Nephron progenitor cell (in vitro differentiated cells): Measurements from ENCODE around the gene PPFIBP2.

Experiments
- DNase-seq: peaks from one replicate; pipeline ENCODE4 v3.0.0; 2021
- H3K27ac Mint-ChIP-seq: 2 replicates; pipeline ENCODE4 v1.8.0; 2021; ENCODE audit warnings: mild to moderate bottlenecking, moderate library complexity, mixed read lengths
- H3K27me3 Mint-ChIP-seq: 2 replicates; pipeline ENCODE4 v1.8.0; 2021; ENCODE audit warnings: mild to moderate bottlenecking, low read depth, mixed read lengths; ENCODE audit not compliant: poor library complexity
- H3K36me3 Mint-ChIP-seq: 2 replicates; pipeline ENCODE4 v1.8.0; 2021; ENCODE audit warnings: low read depth, mixed read lengths
- H3K4me1 Mint-ChIP-seq: 2 replicates; pipeline ENCODE4 v1.8.0; 2021; ENCODE audit warnings: mixed read lengths
- H3K4me3 Mint-ChIP-seq: 2 replicates; pipeline ENCODE4 v1.8.0; 2021; ENCODE audit warnings: mild to moderate bottlenecking, moderate library complexity, mixed read lengths
- H3K9me3 Mint-ChIP-seq: 2 replicates; pipeline ENCODE4 v1.8.0; 2021; ENCODE audit warnings: mild to moderate bottlenecking, moderate library complexity, mixed read lengths
- TF ChIP-seq, protein P1 (sequence below): fragments of 200-600 bp; sonication (generic); IDR thresholded peaks from 2 replicates; pipeline ENCODE4 v1.5.0; 2021; ENCODE audit warnings: antibody characterized with exemption

PPFIBP2 gene

DNA sequence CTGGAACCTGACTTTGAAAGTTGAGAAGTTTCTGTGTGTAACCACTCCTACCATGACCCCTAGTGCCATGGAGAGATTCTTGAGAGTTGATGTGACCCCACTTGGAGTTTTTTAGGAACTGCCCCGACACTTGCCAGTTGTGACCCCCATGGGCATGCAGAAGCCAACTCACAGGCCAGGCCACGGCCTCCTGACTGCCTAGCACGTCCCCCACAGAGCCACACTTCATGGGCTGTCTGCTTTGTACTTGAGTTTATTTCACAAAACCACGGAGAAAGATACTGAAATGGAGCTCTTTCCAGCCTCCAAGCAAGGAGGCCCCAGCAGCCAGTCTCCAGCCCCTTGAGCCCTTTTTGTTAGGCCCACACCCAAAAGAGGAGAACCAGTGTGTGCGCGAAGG is 151.1 kb downstream of the PPFIBP2 start:
- DNase-seq, result no peak
- TF ChIP-seq, protein P1, sequence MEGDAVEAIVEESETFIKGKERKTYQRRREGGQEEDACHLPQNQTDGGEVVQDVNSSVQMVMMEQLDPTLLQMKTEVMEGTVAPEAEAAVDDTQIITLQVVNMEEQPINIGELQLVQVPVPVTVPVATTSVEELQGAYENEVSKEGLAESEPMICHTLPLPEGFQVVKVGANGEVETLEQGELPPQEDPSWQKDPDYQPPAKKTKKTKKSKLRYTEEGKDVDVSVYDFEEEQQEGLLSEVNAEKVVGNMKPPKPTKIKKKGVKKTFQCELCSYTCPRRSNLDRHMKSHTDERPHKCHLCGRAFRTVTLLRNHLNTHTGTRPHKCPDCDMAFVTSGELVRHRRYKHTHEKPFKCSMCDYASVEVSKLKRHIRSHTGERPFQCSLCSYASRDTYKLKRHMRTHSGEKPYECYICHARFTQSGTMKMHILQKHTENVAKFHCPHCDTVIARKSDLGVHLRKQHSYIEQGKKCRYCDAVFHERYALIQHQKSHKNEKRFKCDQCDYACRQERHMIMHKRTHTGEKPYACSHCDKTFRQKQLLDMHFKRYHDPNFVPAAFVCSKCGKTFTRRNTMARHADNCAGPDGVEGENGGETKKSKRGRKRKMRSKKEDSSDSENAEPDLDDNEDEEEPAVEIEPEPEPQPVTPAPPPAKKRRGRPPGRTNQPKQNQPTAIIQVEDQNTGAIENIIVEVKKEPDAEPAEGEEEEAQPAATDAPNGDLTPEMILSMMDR, result no peak
- Mint-ChIP-seq H3K4me3 (no peak overlapping the region), H3K4me1 (peaks cover 18% of the 10 kb centered on the region), H3K36me3 (peaks cover 54% of the 10 kb centered on the region), H3K9me3 (peaks cover 32% of the 10 kb centered on the region), H3K27me3 (peaks cover 4% of the 10 kb centered on the region), H3K27ac (no peak overlapping the region)

DNA sequence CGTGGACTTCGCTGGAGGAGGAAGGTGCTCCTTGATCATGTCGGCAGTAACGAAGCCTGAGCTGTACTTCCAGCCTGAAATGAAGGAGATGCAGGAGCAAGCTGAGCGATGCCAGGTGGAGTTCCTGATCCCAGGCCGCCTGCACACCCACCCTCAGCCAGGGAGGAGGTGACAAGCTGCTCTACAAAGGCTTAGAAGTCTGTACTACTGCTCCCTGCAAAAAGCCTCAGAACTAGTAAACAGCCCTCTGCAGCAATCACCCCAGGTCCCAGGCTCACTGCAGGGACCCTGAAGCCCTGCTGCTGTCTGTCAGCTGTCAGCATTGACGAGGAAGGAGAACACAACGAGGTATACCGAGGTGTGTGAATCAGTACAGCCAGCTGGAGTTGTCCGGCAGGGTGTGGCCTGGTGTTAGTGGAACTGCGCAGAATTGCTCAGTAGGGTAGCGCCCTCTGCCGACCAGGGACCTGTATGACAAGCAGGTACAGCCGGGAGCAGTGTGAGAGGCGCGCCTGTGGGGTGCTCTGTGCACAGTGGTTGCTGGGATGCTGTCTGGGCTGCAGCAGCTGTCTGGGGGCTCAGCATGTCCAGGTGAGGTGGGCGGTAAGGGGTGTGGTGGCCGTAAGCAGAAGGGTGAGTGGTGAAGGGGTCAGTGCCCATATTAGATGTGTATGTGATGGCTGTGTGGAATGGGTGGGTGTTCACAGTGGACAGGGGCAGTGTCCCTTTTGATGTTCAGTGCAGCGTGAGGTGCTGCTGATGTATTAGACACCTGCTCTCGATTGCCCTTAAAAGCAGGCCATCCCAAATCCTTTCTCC is 151.9 kb downstream of the PPFIBP2 start:
- peaks cover 32% of the 10 kb centered on the region for H3K9me3 Mint-ChIP-seq
- DNase-seq, result peak; percentile 83
- peaks cover 53% of the 10 kb centered on the region for H3K36me3 Mint-ChIP-seq
- peaks cover 4% of the 10 kb centered on the region for H3K27me3 Mint-ChIP-seq
- H3K4me3 Mint-ChIP-seq, result no peak overlapping the region
- H3K4me1 Mint-ChIP-seq, result peaks cover 23% of the 10 kb centered on the region
- TF ChIP-seq, protein P1, result peak; percentile 70
- no peak overlapping the region for H3K27ac Mint-ChIP-seq

DNA sequence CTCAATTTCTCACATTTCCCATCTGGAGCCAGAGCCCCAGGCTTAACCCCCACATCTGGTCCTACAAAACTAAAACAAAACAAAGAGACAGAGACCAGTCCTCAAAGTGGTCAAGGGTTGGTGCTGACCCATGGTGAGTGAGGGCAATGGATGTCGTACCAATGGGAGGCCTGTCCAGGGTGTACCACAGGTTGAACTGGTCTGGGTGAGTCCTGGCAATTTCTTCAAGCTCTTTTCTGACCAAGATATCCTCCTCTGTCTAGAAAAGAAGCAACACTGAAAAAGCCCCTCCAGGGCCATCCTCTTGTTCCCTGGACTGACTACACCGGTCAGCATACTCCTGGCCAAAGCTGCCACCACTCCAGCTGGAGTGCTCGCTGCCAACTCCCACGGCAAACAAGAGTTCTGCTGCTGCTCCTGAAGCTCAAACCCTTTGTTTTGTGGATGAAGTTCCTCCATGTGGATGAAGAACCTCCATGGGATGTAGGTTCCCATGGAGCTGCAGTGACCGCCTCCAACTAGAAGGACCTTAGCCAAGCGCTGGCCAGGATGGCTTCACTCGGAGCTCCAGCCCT is 152.6 kb downstream of the PPFIBP2 start:
- Mint-ChIP-seq H3K36me3 (peaks cover 46% of the 10 kb centered on the region), H3K27me3 (peaks cover under 1% of the 10 kb centered on the region), H3K4me3 (no peak overlapping the region), H3K4me1 (peaks cover 28% of the 10 kb centered on the region), H3K9me3 (peaks cover 28% of the 10 kb centered on the region), H3K27ac (no peak overlapping the region)
- TF ChIP-seq, protein P1, result no peak
- DNase-seq, result no peak

DNA sequence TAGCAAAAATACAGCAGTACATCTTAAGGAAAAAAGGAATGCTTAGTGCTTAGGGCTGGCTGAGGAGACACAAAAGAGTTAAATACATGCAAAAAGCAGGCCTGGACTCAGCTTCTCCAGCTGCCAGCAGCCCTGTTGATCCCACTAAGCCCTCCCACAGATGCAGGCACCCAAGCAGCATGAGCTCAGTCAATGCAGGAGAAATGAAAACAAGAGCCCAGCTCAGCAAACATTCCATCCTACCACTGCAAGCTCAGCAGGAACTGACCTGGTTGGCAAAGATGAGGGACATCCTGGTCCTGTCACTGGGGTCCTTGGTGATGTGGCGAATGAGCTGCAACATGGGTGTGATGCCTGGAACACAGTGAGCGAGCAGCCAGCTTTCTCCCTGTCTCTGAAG is 153.7 kb downstream of the PPFIBP2 start:
- Mint-ChIP-seq H3K36me3 (peaks cover 41% of the 10 kb centered on the region), H3K27ac (peak overlapping the region; percentile 12), H3K4me3 (no peak overlapping the region), H3K4me1 (peaks cover 39% of the 10 kb centered on the region), H3K9me3 (peaks cover 22% of the 10 kb centered on the region), H3K27me3 (no peaks in the 10 kb centered on the region)
- no peak for DNase-seq
- TF ChIP-seq, protein P1, result no peak

DNA sequence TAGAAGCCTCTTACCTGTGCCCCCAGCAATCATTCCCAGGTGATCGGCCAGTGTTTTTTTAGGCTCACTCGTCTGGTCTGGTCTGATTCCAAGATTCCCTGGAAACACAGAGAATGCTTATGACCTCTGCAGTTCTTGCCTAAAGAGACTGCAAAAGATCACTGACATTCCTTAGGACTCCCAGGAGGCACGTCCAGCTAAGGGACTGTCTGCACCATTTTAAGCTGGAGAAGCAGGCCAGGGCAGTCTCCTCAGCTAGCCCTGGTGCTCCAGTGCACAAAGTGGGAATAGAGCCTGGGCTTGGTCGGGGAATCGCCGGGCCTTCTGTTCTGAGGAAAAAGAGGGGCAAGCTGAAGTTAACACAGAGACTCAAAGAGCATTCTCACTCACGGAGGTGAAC is 154.7 kb downstream of the PPFIBP2 start:
- no peak for DNase-seq
- Mint-ChIP-seq H3K4me3 (no peak overlapping the region), H3K27me3 (no peaks in the 10 kb centered on the region), H3K36me3 (peaks cover 35% of the 10 kb centered on the region), H3K27ac (no peak overlapping the region), H3K9me3 (peaks cover 17% of the 10 kb centered on the region), H3K4me1 (peaks cover 45% of the 10 kb centered on the region)
- TF ChIP-seq, protein P1, result no peak
